Fibroblast of mammary gland (primary cell): ENCODE measurements around the gene PRODH2.
A peak's percentile ranks its signal among the peaks of the same experiment; 100 is the strongest.
"Not testable (repeated sequence)": the region's sequence is repeated elsewhere in the genome, so short reads cannot be mapped to it uniquely, and the experiment has no call there.

Experiments used
- DNase-seq: peaks from one replicate; pipeline ENCODE4 v3.0.0-alpha.2; 2010; ENCODE audit warnings: low read depth
- H3K4me3 ChIP-seq: 2 replicates; pipeline ENCODE4 v1.5.1; 2011; ENCODE audit warnings: low read depth, mild to moderate bottlenecking, low read length, moderate library complexity; ENCODE audit not compliant: control insufficient read depth
- TF ChIP-seq, protein P1 (sequence below): conservative IDR thresholded peaks from 2 replicates; pipeline ENCODE4 v1.5.1; 2011; ENCODE audit warnings: low read depth, low read length, inconsistent platforms; ENCODE audit not compliant: control insufficient read depth, insufficient read depth

PRODH2 gene

DNA sequence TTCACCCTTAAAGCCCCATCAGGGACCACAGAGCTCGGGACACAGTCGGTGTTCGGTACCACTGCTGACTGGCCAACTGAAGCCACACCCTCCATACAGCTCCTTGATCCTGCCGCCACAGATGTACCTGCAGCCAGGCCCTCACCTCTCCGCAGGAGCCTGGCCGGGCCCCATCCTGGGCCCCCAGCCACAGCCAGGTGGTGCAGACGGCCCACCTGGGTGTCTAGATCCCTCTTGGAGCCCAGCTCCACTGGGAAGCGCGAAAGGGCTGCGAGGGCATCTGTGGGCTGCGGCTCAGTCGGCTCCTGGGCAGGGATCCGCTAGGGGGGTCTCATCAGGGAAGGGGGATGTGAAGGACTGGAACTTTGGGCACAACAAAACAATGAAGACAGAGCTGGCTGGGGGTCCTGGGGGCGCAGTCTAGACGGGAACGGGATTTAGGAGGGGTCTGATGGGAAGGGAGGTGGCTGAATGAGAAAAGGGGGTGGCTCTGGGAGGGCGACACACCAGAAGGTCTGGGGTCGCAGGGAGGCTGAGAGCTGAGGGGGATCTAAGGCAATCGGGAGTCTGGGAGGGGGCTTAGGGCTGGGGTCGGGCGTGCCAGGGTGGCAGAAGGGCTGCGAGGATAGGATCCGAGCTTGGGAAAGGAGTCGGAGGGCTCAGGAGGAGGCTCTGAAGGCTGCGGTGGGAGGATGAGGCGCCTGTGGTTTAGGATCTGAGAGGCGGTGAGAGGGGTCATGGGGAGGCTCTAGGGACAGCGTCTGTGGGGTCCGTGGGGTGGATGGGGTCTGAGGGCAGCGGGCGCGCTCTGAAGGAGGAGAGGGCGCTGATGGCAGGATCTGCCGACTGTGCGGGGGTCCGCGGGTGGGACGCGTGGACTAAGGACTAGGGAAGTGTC, 15.8 kb downstream of the PRODH2 start:
- no peak overlapping the region for H3K4me3 ChIP-seq
- DNase-seq = no peak
- TF ChIP-seq, protein P1, sequence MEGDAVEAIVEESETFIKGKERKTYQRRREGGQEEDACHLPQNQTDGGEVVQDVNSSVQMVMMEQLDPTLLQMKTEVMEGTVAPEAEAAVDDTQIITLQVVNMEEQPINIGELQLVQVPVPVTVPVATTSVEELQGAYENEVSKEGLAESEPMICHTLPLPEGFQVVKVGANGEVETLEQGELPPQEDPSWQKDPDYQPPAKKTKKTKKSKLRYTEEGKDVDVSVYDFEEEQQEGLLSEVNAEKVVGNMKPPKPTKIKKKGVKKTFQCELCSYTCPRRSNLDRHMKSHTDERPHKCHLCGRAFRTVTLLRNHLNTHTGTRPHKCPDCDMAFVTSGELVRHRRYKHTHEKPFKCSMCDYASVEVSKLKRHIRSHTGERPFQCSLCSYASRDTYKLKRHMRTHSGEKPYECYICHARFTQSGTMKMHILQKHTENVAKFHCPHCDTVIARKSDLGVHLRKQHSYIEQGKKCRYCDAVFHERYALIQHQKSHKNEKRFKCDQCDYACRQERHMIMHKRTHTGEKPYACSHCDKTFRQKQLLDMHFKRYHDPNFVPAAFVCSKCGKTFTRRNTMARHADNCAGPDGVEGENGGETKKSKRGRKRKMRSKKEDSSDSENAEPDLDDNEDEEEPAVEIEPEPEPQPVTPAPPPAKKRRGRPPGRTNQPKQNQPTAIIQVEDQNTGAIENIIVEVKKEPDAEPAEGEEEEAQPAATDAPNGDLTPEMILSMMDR = no peak

DNA sequence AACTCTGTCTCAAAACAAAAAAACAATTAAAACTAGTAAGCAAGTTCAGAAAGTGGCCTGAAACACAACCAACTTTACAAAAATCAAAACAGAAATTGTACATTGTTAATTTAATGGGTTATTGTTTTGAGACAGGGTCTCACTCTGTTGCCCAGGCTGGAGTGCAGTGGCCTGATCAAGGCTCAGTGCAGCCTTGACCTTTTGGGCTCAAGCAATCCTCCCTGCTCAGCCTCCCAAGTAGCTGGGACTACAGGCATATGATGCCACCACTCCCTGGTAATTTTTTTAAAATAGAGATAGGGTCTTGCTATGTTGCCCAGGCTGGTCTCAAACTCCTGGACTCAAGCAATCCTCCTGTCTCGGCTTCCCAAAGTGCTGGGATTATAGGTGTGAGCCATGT, 17.1 kb downstream of the PRODH2 start:
- H3K4me3 ChIP-seq, DNase-seq: not testable (repeated sequence)

DNA sequence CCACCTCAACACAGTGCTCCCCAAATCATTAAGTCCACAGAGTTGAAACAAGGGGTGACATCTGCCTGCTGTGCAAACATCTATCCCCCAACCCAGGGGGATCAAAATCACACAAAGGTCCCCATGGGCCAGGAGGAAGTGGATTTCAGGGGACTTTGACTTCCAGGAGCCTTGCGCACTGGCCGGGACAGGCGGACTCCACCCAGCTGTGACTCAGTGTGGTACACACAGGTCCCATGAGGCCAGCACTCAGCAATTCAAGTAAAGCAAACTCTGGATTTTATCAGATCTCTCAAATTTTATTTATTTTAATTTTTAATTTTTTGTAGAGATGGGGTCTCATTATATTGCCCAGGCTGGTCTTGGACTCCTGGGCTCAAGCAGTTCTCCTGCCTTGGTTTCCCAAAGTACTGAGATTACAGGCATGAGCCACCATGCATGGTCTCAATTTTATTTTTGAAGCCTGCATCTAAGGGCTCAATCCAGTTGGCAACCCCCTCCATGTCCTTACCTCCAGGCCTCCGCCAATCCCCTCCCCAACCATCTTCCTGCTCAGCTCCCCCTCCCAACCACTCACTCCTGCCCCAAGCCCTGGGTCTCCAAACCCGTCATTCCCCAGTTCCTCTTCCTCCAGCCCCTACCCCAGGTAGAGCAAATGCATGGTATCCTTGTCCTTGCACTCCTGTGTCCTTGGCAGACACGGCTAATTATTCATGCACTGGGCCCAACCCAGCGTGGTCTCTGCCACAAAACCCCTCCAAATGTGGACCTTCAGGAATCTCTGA, 19.1 kb downstream of the PRODH2 start:
- no peak overlapping the region for H3K4me3 ChIP-seq
- peak; percentile 52 for DNase-seq
- TF ChIP-seq, protein P1 = no peak

DNA sequence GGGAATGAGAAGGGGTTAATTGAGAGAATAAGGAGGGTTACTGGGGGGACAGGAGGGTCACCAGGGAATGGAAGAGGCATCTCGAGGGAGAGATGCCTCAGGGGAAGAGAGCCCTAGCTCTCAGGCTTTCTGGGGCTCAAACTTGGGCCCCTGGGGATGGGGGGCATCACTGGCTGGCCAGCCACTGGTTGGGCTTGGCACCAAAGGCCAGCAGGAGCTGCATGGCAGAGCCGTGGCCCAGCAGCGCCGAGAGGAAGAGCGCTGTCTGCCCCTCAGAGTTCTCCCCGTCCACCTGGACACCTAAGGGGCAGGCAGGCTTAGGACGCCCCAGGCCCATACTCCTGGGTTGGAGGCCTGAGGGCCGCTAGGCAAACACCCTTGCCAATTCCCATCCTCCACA, 19.8 kb downstream of the PRODH2 start:
- no peak for DNase-seq
- TF ChIP-seq, protein P1 = no peak
- no peak overlapping the region for H3K4me3 ChIP-seq

DNA sequence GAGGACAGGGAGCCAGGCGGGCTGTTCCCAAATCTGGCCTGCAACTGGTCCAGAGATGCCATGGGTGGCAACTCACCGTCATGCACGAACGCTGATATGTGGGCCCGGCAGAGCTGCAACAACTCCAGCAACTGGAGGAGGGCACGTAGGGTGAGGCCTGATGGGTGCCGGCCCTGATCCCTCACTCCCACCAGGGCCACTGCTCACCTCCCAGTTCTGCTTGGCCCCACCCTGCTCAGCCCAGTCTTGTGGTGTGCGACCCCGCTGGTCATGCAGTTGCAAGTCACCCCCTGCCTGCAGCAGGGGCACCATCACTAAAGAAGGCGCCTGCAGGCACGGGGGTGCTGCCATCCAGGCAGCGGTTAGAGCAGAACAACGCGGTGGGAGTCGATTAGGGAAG, 20.3 kb downstream of the PRODH2 start:
- no peak overlapping the region for H3K4me3 ChIP-seq
- TF ChIP-seq, protein P1 = no peak
- DNase-seq = no peak

DNA sequence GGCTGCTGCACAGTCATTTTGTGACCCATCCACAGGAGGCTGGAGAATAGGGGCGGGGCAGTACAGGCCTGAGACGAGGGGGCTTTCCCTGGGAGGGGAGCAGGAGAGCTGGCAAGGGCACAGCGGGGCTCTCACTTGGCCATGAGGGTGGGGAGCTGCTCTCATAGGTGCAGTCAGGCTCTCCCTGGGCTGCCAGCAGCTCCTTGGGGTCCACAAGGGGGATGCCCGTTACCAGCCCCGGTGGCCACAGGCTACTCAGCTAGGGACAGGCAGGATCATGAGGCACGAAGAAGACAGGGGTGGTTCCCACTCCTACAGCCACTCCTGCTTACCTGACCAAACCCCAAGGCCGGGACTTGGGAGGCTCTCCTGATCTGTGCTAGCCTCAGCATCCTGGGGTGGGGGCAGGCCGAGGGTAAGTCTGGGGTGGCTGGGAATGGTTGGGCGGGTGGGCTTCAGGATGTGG, 20.8 kb downstream of the PRODH2 start:
- TF ChIP-seq, protein P1 = no peak
- DNase-seq = no peak
- no peak overlapping the region for H3K4me3 ChIP-seq
